Loucy (cell line): Measurements from ENCODE around the gene KCNA5.

Source experiments
- EZH2phosphoT487 ChIP-seq: fragments of 200-600 bp; IDR thresholded peaks from 2 replicates; pipeline ENCODE4 v1.6.1; 2018; ENCODE audit warnings: antibody characterized with exemption, mild to moderate bottlenecking, moderate library complexity, borderline replicate concordance
- TF ChIP-seq, protein P1 (sequence below): fragments of 200-600 bp; sonication (generic); conservative IDR thresholded peaks from 2 replicates; pipeline ENCODE4 v1.5.1; 2014; ENCODE audit warnings: mild to moderate bottlenecking, antibody characterized with exemption, low read length

DNA sequence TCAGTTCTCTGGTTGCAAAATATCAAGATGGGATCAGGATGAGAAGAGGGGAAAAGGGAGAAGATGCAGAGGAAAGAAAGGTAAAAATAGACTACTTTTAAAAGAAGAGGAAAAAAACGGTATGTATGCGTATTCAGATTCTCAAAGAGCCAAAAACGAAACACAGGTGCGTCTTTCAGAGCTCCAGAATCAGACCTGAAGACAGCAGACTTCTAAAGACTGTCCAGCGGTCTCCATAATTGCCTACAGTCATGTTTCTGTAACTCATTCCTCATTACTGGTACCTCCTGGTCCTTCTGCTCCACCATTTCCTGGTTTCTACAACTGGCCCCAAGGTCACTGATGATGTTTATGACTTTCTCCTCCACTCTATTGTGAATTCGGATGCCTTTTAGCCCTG is 12.4 kb upstream of the KCNA5 start:
- TF ChIP-seq, protein P1, sequence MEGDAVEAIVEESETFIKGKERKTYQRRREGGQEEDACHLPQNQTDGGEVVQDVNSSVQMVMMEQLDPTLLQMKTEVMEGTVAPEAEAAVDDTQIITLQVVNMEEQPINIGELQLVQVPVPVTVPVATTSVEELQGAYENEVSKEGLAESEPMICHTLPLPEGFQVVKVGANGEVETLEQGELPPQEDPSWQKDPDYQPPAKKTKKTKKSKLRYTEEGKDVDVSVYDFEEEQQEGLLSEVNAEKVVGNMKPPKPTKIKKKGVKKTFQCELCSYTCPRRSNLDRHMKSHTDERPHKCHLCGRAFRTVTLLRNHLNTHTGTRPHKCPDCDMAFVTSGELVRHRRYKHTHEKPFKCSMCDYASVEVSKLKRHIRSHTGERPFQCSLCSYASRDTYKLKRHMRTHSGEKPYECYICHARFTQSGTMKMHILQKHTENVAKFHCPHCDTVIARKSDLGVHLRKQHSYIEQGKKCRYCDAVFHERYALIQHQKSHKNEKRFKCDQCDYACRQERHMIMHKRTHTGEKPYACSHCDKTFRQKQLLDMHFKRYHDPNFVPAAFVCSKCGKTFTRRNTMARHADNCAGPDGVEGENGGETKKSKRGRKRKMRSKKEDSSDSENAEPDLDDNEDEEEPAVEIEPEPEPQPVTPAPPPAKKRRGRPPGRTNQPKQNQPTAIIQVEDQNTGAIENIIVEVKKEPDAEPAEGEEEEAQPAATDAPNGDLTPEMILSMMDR = no peak
- no peak for TF ChIP-seq EZH2phosphoT487
